HepG2 (cell line): ENCODE measurements around the gene ATP2B3. TPM values are rescaled to one million over a fixed set of nuclear protein-coding genes. Genes with fewer than 3 reads are reported as not detected.

Experiments
- ATAC-seq: fragments of 200-7000 bp; cut with Tn5 transposase; 3 replicates; pipeline ENCODE4 v1.9.1; 2020; ENCODE audit warnings: mild to moderate bottlenecking, moderate library complexity
- BruUV-seq: library from RNA; stranded (reverse); fragments of 400-500 nt; replicated peaks from 2 replicates; lab custom pipeline; 2021; lab: Mats Ljungman, UMichigan
- CTCF ChIA-PET: fragments of 300-600 bp; formaldehyde crosslinking; extraction: SDS; loops from one replicate; lab custom pipeline; 2021; ENCODE audit warnings: low total read pairs, inconsistent platforms, low intra/inter-chr PET ratio; lab: Yijun Ruan, JAX
- POLR2A ChIA-PET: fragments of 350-600 bp; sonication (Branson Sonifier 250); formaldehyde crosslinking; loops from one replicate; lab custom pipeline; 2020; ENCODE audit warnings: antibody characterized with exemption, inconsistent platforms; lab: Yijun Ruan, JAX
- DNase-seq: peaks from one replicate; pipeline ENCODE4 v3.0.0-alpha.2; 2015; ENCODE audit warnings: low spot score
- FAIRE-seq: peaks from 3 replicates; lab custom pipeline; 2011; peaks lifted over from hg19 to GRCh38; lab: Jason Lieb, UNC
- H2AFZ ChIP-seq: one replicate; pipeline ENCODE4 v1.6.1; 2011; ENCODE audit warnings: low read length, inconsistent platforms
- H3K27ac ChIP-seq: fragments of 300-600 bp; 3 replicates; pipeline ENCODE4 v1.8.0; 2011; ENCODE audit warnings: mixed run types, mild to moderate bottlenecking, mixed read lengths, low read length, inconsistent platforms; ENCODE audit not compliant: insufficient read depth; ENCODE audit errors: extremely low read length
- H3K27me3 ChIP-seq, 2 experiments: fragments of 200-600 bp in 1 of 2; 2 replicates in 1 of 2; 3 replicates in 1 of 2; pipeline versions ENCODE4 v1.6.0 to v1.8.0; 2011; ENCODE audit warnings: low read length in 2 of 2, mild to moderate bottlenecking in 2 of 2, moderate library complexity in 2 of 2, inconsistent platforms in 1 of 2; ENCODE audit not compliant: insufficient read depth in 2 of 2, control insufficient read depth in 1 of 2
- H3K36me3 ChIP-seq, 2 experiments: fragments of 200-600 bp in 1 of 2; replicated peaks in 1 of 2; 2 replicates in 1 of 2; 3 replicates in 1 of 2; pipeline versions ENCODE4 v1.5.1 to v1.8.0; 2011; ENCODE audit warnings: low read length in 2 of 2, inconsistent platforms in 1 of 2; ENCODE audit not compliant: insufficient read depth in 2 of 2, control insufficient read depth in 1 of 2
- H3K4me1 ChIP-seq: 2 replicates; pipeline ENCODE4 v1.5.1; 2012; ENCODE audit warnings: low read length, inconsistent platforms; ENCODE audit not compliant: insufficient read depth
- H3K4me2 ChIP-seq: 2 replicates; pipeline ENCODE4 v1.6.0; 2011; ENCODE audit warnings: low read depth, low read length, inconsistent platforms
- H3K4me3 ChIP-seq, 3 experiments: fragments of 200-600 bp in 1 of 3; sonication (generic), shearing (Covaris generic) in 1 of 3; replicated peaks in 1 of 3; 2 replicates each; pipeline ENCODE4 v1.5.1; 2011 to 2016; ENCODE audit warnings: low read length in 3 of 3, inconsistent platforms in 2 of 3, low read depth in 2 of 3, mild to moderate bottlenecking in 2 of 3, control low read depth in 1 of 3, mixed read lengths in 1 of 3; ENCODE audit not compliant: insufficient read depth in 1 of 3
- H3K79me2 ChIP-seq: one replicate; pipeline ENCODE4 v1.6.1; 2011; ENCODE audit warnings: low read length, inconsistent platforms; ENCODE audit not compliant: insufficient read depth
- H3K9ac ChIP-seq: 2 replicates; pipeline ENCODE4 v1.6.0; 2011; ENCODE audit warnings: mild to moderate bottlenecking, low read depth, low read length, inconsistent platforms; ENCODE audit not compliant: insufficient read depth
- H3K9me3 ChIP-seq: 2 replicates; pipeline ENCODE4 v1.5.1; 2012; ENCODE audit warnings: mild to moderate bottlenecking, low read length
- H4K20me1 ChIP-seq: 2 replicates; pipeline ENCODE4 v1.6.0; 2011; ENCODE audit warnings: inconsistent platforms, mild to moderate bottlenecking, low read length, moderate library complexity; ENCODE audit not compliant: insufficient read depth
- DMAP1 ChIP-seq: IDR thresholded peaks from 2 replicates; pipeline ENCODE4 v1.6.1; 2016
- GLMP ChIP-seq: sonication (generic); formaldehyde crosslinking; IDR thresholded peaks from 2 replicates; pipeline ENCODE4 v1.9.0; 2021; ENCODE audit warnings: missing genetic modification reagents, mild to moderate bottlenecking, borderline replicate concordance
- GRHL1 ChIP-seq: sonication (generic); formaldehyde crosslinking; conservative IDR thresholded peaks from 2 replicates; pipeline ENCODE4 v1.8.0; 2022; ENCODE audit warnings: missing genetic modification reagents
- MIXL1 ChIP-seq: IDR thresholded peaks from 2 replicates; pipeline ENCODE4 v1.6.1; 2016
- MZF1 ChIP-seq: sonication (generic); formaldehyde crosslinking; IDR thresholded peaks from 2 replicates; pipeline ENCODE4 v1.8.1; 2023; ENCODE audit warnings: mild to moderate bottlenecking, missing genetic modification reagents, borderline replicate concordance
- PLSCR1 ChIP-seq: sonication (generic); formaldehyde crosslinking; IDR thresholded peaks from 2 replicates; pipeline ENCODE4 v1.5.0; 2020; ENCODE audit warnings: missing genetic modification reagents, mild to moderate bottlenecking, borderline replicate concordance
- RFXANK ChIP-seq: IDR thresholded peaks from 2 replicates; pipeline ENCODE4 v1.6.1; 2016
- SAP130 ChIP-seq: IDR thresholded peaks from 2 replicates; pipeline ENCODE4 v1.6.1; 2016; ENCODE audit warnings: low read depth
- WIZ ChIP-seq: sonication (generic); formaldehyde crosslinking; IDR thresholded peaks from 2 replicates; pipeline ENCODE4 v1.5.1; 2020; ENCODE audit warnings: mild to moderate bottlenecking, missing genetic modification reagents
- ZFP91 ChIP-seq: sonication (generic); formaldehyde crosslinking; IDR thresholded peaks from 2 replicates; pipeline ENCODE4 v1.9.0; 2022; ENCODE audit warnings: missing genetic modification reagents, mild to moderate bottlenecking, borderline replicate concordance
- ZNF17 ChIP-seq: sonication (generic); formaldehyde crosslinking; IDR thresholded peaks from 2 replicates; pipeline ENCODE4 v1.5.0; 2020; ENCODE audit warnings: mild to moderate bottlenecking, missing genetic modification reagents
- ZNF691 ChIP-seq: sonication (generic); formaldehyde crosslinking; IDR thresholded peaks from 2 replicates; pipeline ENCODE4 v1.4.0; 2020; ENCODE audit warnings: missing genetic modification reagents, low read depth, mild to moderate bottlenecking, borderline replicate concordance
- WGBS: methylation state at CpG from one replicate; pipeline ENCODE4 v1.1.6; 2017; ENCODE audit warnings: low lambda C conversion rate; 5-methylcytosine and 5-hydroxymethylcytosine counted together
- in situ Hi-C: cut with HindIII; loops from 2 replicates; pipeline ENCODE4 v1.10.0; 2017; ENCODE audit warnings: low pct_unique_long_range_greater_than_20kb; ENCODE audit not compliant: extremely low pct_ligation_motif_present
- intact Hi-C: fragments of 100-400 bp; cut with micrococcal nuclease; formaldehyde crosslinking; loops from one replicate; pipeline ENCODE4 v1.10.0; 2022; ENCODE audit not compliant: unreplicated experiment
- polyA plus RNA-seq, 8 experiments: library from polyadenylated mRNA; depleted of rRNA in 3 of 8; stranded (reverse) in 7 of 8; unstranded in 1 of 8; fragments of >200 nt; fragmentation: Illumina TruSeq in 4 of 8; extraction: Trizol in 4 of 8; gene quantifications; 2 replicates each; pipeline versions ENCODE4 v1.2.1 to v1.2.3, GENCODE V29; 2011 to 2016; ENCODE audit warnings: low read depth in 4 of 8, missing spikeins in 1 of 8, mixed read lengths in 1 of 8; ENCODE audit not compliant: insufficient read depth in 1 of 8
- total RNA-seq, 5 experiments: library from RNA; depleted of rRNA; stranded (reverse); fragments of >200 nt; fragmentation: Illumina TruSeq; extraction: Trizol; gene quantifications; 2 replicates each; pipeline ENCODE4 v1.2.3, GENCODE V29; 2016; ENCODE audit warnings: low read depth in 1 of 5
- TF ChIP-seq, protein P1 (sequence below): sonication (generic); formaldehyde crosslinking; IDR thresholded peaks from 2 replicates; pipeline ENCODE4 v1.4.0; 2020; ENCODE audit warnings: missing genetic modification reagents
- TF ChIP-seq, protein P2 (sequence below): sonication (generic); formaldehyde crosslinking; conservative IDR thresholded peaks from 2 replicates; pipeline ENCODE4 v1.8.1; 2023; ENCODE audit warnings: missing genetic modification reagents

ATP2B3 gene
- total and polyA plus RNA-seq, 2 of the 13 experiments (the other 11 are each of a cell fraction or from before 2014, with no cell fraction given): not detected

DNA sequence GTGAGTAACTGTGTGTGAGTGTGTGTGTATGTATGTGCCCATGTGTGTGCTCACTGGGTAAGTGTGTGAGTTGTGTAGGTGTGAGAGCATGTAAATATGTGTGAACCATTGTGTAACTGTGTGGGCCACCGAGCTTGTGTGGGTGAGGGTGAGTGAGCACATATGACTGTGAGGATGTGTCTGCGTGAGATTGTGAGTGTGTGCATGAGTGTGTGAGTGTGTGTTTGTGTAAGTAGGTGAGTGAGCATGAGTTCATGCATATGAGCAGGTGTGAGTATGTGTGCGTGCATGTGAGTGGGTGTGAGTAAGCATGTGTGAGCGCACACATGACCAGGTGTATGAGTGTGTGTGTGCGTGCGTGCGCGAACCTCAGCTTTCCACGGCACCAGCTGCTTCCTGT, 1.4 kb upstream of the ATP2B3 start:
- H3K79me2 ChIP-seq: no peaks in the 10 kb centered on the region
- H4K20me1 ChIP-seq: no peaks in the 10 kb centered on the region
- intact Hi-C loops: no loop called here
- no peaks in the 10 kb centered on the region for H3K36me3 ChIP-seq
- H3K27me3 ChIP-seq: peaks cover 0 to 10% of the 10 kb centered on the region in 2 experiments; a peak in 1 of 5 replicates
- H3K4me1 ChIP-seq: no peaks in the 10 kb centered on the region
- H2AFZ ChIP-seq: no peak overlapping the region
- no peak overlapping the region for H3K9ac ChIP-seq
- POLR2A ChIA-PET: no interaction called here
- H3K9me3 ChIP-seq: no peaks in the 10 kb centered on the region
- CTCF ChIA-PET: no interaction called here
- BruUV-seq: no TSS peak
- H3K4me2 ChIP-seq: no peak overlapping the region
- no peak overlapping the region for H3K4me3 ChIP-seq
- DNase-seq (no peak), ATAC-seq (no peak), FAIRE-seq (no peak)
- no peak overlapping the region for H3K27ac ChIP-seq
- in situ Hi-C loops: no loop called here
- 72% methylated on average over 9 of the region's 9 CpGs for WGBS
- TF ChIP-seq ZNF17 (no peak), ZFP91 (CRISPR knock-in tag) (no peak), MIXL1 (CRISPR knock-in tag) (no peak), GRHL1 (CRISPR knock-in tag) (no peak), SAP130 (CRISPR knock-in tag) (no peak), PLSCR1 (no peak), DMAP1 (CRISPR knock-in tag) (no peak), RFXANK (no peak), MZF1 (no peak), WIZ (CRISPR knock-in tag) (no peak), ZNF691 (no peak), GLMP (CRISPR knock-in tag) (no peak)
- TF ChIP-seq, protein P1, sequence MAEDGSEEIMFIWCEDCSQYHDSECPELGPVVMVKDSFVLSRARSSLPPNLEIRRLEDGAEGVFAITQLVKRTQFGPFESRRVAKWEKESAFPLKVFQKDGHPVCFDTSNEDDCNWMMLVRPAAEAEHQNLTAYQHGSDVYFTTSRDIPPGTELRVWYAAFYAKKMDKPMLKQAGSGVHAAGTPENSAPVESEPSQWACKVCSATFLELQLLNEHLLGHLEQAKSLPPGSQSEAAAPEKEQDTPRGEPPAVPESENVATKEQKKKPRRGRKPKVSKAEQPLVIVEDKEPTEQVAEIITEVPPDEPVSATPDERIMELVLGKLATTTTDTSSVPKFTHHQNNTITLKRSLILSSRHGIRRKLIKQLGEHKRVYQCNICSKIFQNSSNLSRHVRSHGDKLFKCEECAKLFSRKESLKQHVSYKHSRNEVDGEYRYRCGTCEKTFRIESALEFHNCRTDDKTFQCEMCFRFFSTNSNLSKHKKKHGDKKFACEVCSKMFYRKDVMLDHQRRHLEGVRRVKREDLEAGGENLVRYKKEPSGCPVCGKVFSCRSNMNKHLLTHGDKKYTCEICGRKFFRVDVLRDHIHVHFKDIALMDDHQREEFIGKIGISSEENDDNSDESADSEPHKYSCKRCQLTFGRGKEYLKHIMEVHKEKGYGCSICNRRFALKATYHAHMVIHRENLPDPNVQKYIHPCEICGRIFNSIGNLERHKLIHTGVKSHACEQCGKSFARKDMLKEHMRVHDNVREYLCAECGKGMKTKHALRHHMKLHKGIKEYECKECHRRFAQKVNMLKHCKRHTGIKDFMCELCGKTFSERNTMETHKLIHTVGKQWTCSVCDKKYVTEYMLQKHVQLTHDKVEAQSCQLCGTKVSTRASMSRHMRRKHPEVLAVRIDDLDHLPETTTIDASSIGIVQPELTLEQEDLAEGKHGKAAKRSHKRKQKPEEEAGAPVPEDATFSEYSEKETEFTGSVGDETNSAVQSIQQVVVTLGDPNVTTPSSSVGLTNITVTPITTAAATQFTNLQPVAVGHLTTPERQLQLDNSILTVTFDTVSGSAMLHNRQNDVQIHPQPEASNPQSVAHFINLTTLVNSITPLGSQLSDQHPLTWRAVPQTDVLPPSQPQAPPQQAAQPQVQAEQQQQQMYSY (CRISPR knock-in tag): no peak
- TF ChIP-seq, protein P2, sequence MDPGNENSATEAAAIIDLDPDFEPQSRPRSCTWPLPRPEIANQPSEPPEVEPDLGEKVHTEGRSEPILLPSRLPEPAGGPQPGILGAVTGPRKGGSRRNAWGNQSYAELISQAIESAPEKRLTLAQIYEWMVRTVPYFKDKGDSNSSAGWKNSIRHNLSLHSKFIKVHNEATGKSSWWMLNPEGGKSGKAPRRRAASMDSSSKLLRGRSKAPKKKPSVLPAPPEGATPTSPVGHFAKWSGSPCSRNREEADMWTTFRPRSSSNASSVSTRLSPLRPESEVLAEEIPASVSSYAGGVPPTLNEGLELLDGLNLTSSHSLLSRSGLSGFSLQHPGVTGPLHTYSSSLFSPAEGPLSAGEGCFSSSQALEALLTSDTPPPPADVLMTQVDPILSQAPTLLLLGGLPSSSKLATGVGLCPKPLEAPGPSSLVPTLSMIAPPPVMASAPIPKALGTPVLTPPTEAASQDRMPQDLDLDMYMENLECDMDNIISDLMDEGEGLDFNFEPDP (CRISPR knock-in tag): no peak
